GM23338 (cell line): ENCODE measurements around the gene COBLL1. TPM values are rescaled to one million over a fixed set of nuclear protein-coding genes. Genes with fewer than 3 reads are reported as not detected.

ENCODE experiments used
- ATAC-seq: fragments of 200-7000 bp; cut with Tn5 transposase; 3 replicates; pipeline ENCODE4 v1.9.1; 2020
- DNase-seq: peaks from one replicate; pipeline ENCODE4 v3.0.0-alpha.2; 2015; ENCODE audit warnings: low spot score
- H2AFZ ChIP-seq: fragments of 200-600 bp; sonication (generic); 2 replicates; pipeline ENCODE4 v1.8.0; 2016; ENCODE audit warnings: antibody characterized with exemption, mild to moderate bottlenecking, moderate library complexity
- H3F3A ChIP-seq: fragments of 200-600 bp; sonication (generic); replicated peaks from 2 replicates; pipeline ENCODE4 v1.8.0; 2017; ENCODE audit warnings: antibody characterized with exemption, mixed run types, low read depth
- H3K27ac ChIP-seq: fragments of 200-600 bp; sonication (generic); 2 replicates; pipeline ENCODE4 v1.6.1; 2016; ENCODE audit warnings: low read depth
- H3K27me3 ChIP-seq: fragments of 200-600 bp; sonication (generic); 2 replicates; pipeline ENCODE4 v1.8.0; 2016; ENCODE audit warnings: mild to moderate bottlenecking, mixed run types, moderate library complexity; ENCODE audit not compliant: insufficient read depth
- H3K36me3 ChIP-seq: fragments of 200-600 bp; sonication (generic); 2 replicates; pipeline ENCODE4 v1.8.0; 2016; ENCODE audit warnings: mild to moderate bottlenecking; ENCODE audit not compliant: insufficient read depth
- H3K4me1 ChIP-seq: fragments of 200-600 bp; sonication (generic); 2 replicates; pipeline ENCODE4 v1.8.0; 2016; ENCODE audit warnings: mild to moderate bottlenecking, moderate library complexity; ENCODE audit not compliant: insufficient read depth
- H3K4me2 ChIP-seq: fragments of 200-600 bp; sonication (generic); 2 replicates; pipeline ENCODE4 v1.7.1; 2017; ENCODE audit warnings: mixed run types
- H3K4me3 ChIP-seq: fragments of 200-600 bp; sonication (generic); 2 replicates; pipeline ENCODE4 v1.6.1; 2016; ENCODE audit warnings: mixed run types
- H3K79me2 ChIP-seq: fragments of 200-600 bp; sonication (generic); replicated peaks from 2 replicates; pipeline ENCODE4 v1.8.0; 2017; ENCODE audit warnings: mild to moderate bottlenecking; ENCODE audit not compliant: insufficient read depth
- H3K9me2 ChIP-seq: fragments of 200-600 bp; sonication (generic); 2 replicates; pipeline ENCODE4 v1.8.0; 2017; ENCODE audit not compliant: insufficient read depth
- H4K20me1 ChIP-seq: fragments of 200-600 bp; sonication (generic); replicated peaks from 2 replicates; pipeline ENCODE4 v1.8.0; 2017; ENCODE audit warnings: mild to moderate bottlenecking; ENCODE audit not compliant: insufficient read depth
- H3K27ac Mint-ChIP-seq: 2 replicates; pipeline ENCODE4 v1.8.0; 2020; ENCODE audit warnings: inconsistent platforms, mild to moderate bottlenecking, moderate library complexity, mixed read lengths
- H3K27me3 Mint-ChIP-seq: 3 replicates; pipeline ENCODE4 v1.8.0; 2022; ENCODE audit warnings: low read depth, mild to moderate bottlenecking, moderate library complexity, mixed read lengths, inconsistent platforms; ENCODE audit not compliant: insufficient read depth, poor library complexity
- H3K36me3 Mint-ChIP-seq: 3 replicates; pipeline ENCODE4 v1.8.0; 2021; ENCODE audit warnings: low read depth, mild to moderate bottlenecking, inconsistent platforms, moderate library complexity, mixed read lengths
- H3K4me1 Mint-ChIP-seq: 3 replicates; pipeline ENCODE4 v1.8.0; 2020; ENCODE audit warnings: mild to moderate bottlenecking, inconsistent platforms, mixed read lengths
- H3K4me3 Mint-ChIP-seq: 3 replicates; pipeline ENCODE4 v1.8.0; 2021; ENCODE audit warnings: moderate library complexity, mild to moderate bottlenecking, inconsistent platforms, mixed read lengths
- H3K9me3 Mint-ChIP-seq: 3 replicates; pipeline ENCODE4 v1.8.0; 2020; ENCODE audit warnings: moderate library complexity, mild to moderate bottlenecking, inconsistent platforms, mixed read lengths
- CREB1 ChIP-seq: fragments of 250-450 bp; sonication (Bioruptor Pico); IDR thresholded peaks from 2 replicates; pipeline ENCODE4 v1.5.0; 2020; ENCODE audit warnings: low read depth, mild to moderate bottlenecking, moderate library complexity
- CTCF ChIP-seq, 2 experiments: fragments of 200-600 bp in 1 of 2; sonication (generic) in 1 of 2; conservative IDR thresholded peaks; 2 replicates each; pipeline versions ENCODE4 v1.5.1 to v1.6.1; 2016 to 2017; ENCODE audit warnings: antibody characterized with exemption in 2 of 2, low read depth in 2 of 2, mild to moderate bottlenecking in 2 of 2, moderate library complexity in 1 of 2
- EZH2 ChIP-seq: fragments of 200-600 bp; sonication (generic); IDR thresholded peaks from one replicate; pipeline ENCODE4 v1.8.0; 2017; ENCODE audit warnings: antibody characterized with exemption, mild to moderate bottlenecking, low read depth; ENCODE audit not compliant: unreplicated experiment
- EZH2phosphoT487 ChIP-seq: fragments of 200-600 bp; sonication (generic); IDR thresholded peaks from one replicate; pipeline ENCODE4 v1.8.1; 2018; ENCODE audit warnings: antibody characterized with exemption; ENCODE audit not compliant: unreplicated experiment
- JUNB ChIP-seq: IDR thresholded peaks from one replicate; pipeline ENCODE4 v1.6.1; 2016; ENCODE audit warnings: antibody characterized with exemption; ENCODE audit not compliant: unreplicated experiment
- NANOG ChIP-seq: IDR thresholded peaks from 2 replicates; pipeline ENCODE4 v1.6.1; 2016; ENCODE audit warnings: antibody characterized with exemption, borderline replicate concordance
- POLR2AphosphoS5 ChIP-seq: IDR thresholded peaks from 2 replicates; pipeline ENCODE4 v1.6.1; 2016; ENCODE audit warnings: antibody characterized with exemption, low read depth
- REST ChIP-seq: IDR thresholded peaks from one replicate; pipeline ENCODE4 v1.6.1; 2018; ENCODE audit warnings: antibody characterized with exemption; ENCODE audit not compliant: unreplicated experiment
- STAT1 ChIP-seq: IDR thresholded peaks from one replicate; pipeline ENCODE4 v1.6.1; 2016; ENCODE audit warnings: antibody characterized with exemption; ENCODE audit not compliant: unreplicated experiment
- ZNF114 ChIP-seq: fragments of 250-450 bp; sonication (Bioruptor Pico); IDR thresholded peaks from 2 replicates; pipeline ENCODE4 v1.5.0; 2020; ENCODE audit warnings: mild to moderate bottlenecking, moderate library complexity
- ZNF331 ChIP-seq: fragments of 250-450 bp; sonication (Bioruptor Pico); IDR thresholded peaks from 2 replicates; pipeline ENCODE4 v1.5.0; 2020; ENCODE audit warnings: low read depth, mild to moderate bottlenecking, moderate library complexity
- polyA plus RNA-seq: library from polyadenylated mRNA; unstranded; fragments of >200 nt; fragmentation: Nextera tagmentation; extraction: Ambion mirVana; gene quantifications from 2 replicates; pipeline ENCODE4 v1.2.1, GENCODE V29; 2016
- total RNA-seq: library from RNA; depleted of rRNA; stranded (reverse); fragments of >200 nt; shearing (Covaris generic); gene quantifications from 2 replicates; pipeline ENCODE4 v1.2.3, GENCODE V29; 2014
- TF ChIP-seq, protein P1 (sequence below): IDR thresholded peaks from 2 replicates; pipeline ENCODE4 v1.6.1; 2016; ENCODE audit warnings: antibody characterized with exemption
- TF ChIP-seq, protein P2 (sequence below): fragments of 250-450 bp; sonication (Bioruptor Pico); IDR thresholded peaks from 2 replicates; pipeline ENCODE4 v1.5.0; 2020; ENCODE audit warnings: mild to moderate bottlenecking, moderate library complexity

Gene COBLL1
- total and polyA plus RNA-seq, 2 experiments from 2014 or later: 2.9 to 7.4 TPM

GRCh38 chr2:164846276-164846675 is 4.7 kb upstream of the COBLL1 start (continued):
- TF ChIP-seq CTCF (conservative IDR thresholded peaks at IDR 0.05; ENCODE audit: low read depth in 2 of 2): no peak

DNA sequence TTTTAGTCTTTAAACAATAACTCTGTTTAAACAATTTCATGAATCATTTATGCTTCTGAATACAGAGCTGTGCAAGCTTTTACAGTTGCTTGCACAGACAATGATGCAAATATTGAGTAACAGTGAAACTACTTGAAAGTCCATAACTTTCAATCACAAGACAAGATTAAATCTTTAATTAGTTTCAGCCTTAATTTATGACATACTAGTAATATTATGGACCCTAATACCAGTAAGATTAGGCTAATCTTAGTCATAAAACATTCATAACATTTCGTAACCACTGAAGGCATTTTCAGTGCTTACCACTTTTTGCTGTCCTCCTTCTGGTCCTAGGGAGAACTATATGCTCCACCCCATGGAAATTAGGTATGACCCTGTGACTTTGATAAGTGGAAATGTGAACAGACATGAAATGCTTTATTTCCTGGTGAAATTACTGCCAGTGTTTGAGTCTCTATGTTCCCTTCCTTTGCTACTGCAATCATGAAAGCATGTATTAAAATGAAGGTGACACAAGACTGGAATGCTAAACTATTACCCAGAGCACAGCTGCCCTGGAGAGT is 1.8 kb upstream of the COBLL1 start:
- peaks cover 9% of the 10 kb centered on the region for H3K27me3 Mint-ChIP-seq
- ATAC-seq (no peak), DNase-seq (no peak)
- Histone ChIP-seq H3K4me3 (no peak overlapping the region), H3K9me2 (no peaks in the 10 kb centered on the region), H4K20me1 (0 out of 2 replicates have a peak, but pooled peaks cover 6% of the 10 kb centered on the region), H3K79me2 (no peaks in the 10 kb centered on the region), H3K27ac (no peak overlapping the region), H2AFZ (0 out of 2 replicates have a peak overlapping the region, but pooled peaks have one; percentile 14), H3K4me1 (peaks cover 21% of the 10 kb centered on the region), H3K27me3 (peaks cover 16% of the 10 kb centered on the region), H3K4me2 (peak overlapping the region; percentile 41), H3K36me3 (no peaks in the 10 kb centered on the region), H3F3A (no peaks in the 10 kb centered on the region)
- no peak overlapping the region for H3K27ac Mint-ChIP-seq
- H3K4me3 Mint-ChIP-seq: no peak overlapping the region
- H3K4me1 Mint-ChIP-seq: peaks cover 10% of the 10 kb centered on the region
- H3K36me3 Mint-ChIP-seq: no peaks in the 10 kb centered on the region
- H3K9me3 Mint-ChIP-seq: no peaks in the 10 kb centered on the region
- TF ChIP-seq, protein P1, sequence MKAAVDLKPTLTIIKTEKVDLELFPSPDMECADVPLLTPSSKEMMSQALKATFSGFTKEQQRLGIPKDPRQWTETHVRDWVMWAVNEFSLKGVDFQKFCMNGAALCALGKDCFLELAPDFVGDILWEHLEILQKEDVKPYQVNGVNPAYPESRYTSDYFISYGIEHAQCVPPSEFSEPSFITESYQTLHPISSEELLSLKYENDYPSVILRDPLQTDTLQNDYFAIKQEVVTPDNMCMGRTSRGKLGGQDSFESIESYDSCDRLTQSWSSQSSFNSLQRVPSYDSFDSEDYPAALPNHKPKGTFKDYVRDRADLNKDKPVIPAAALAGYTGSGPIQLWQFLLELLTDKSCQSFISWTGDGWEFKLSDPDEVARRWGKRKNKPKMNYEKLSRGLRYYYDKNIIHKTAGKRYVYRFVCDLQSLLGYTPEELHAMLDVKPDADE: no peak
- TF ChIP-seq CREB1: no peak
- no peak for TF ChIP-seq ZNF114 (CRISPR knock-in tag)
- no peak for TF ChIP-seq EZH2phosphoT487
- no peak for TF ChIP-seq STAT1
- no peak for TF ChIP-seq NANOG
- TF ChIP-seq, protein P2, sequence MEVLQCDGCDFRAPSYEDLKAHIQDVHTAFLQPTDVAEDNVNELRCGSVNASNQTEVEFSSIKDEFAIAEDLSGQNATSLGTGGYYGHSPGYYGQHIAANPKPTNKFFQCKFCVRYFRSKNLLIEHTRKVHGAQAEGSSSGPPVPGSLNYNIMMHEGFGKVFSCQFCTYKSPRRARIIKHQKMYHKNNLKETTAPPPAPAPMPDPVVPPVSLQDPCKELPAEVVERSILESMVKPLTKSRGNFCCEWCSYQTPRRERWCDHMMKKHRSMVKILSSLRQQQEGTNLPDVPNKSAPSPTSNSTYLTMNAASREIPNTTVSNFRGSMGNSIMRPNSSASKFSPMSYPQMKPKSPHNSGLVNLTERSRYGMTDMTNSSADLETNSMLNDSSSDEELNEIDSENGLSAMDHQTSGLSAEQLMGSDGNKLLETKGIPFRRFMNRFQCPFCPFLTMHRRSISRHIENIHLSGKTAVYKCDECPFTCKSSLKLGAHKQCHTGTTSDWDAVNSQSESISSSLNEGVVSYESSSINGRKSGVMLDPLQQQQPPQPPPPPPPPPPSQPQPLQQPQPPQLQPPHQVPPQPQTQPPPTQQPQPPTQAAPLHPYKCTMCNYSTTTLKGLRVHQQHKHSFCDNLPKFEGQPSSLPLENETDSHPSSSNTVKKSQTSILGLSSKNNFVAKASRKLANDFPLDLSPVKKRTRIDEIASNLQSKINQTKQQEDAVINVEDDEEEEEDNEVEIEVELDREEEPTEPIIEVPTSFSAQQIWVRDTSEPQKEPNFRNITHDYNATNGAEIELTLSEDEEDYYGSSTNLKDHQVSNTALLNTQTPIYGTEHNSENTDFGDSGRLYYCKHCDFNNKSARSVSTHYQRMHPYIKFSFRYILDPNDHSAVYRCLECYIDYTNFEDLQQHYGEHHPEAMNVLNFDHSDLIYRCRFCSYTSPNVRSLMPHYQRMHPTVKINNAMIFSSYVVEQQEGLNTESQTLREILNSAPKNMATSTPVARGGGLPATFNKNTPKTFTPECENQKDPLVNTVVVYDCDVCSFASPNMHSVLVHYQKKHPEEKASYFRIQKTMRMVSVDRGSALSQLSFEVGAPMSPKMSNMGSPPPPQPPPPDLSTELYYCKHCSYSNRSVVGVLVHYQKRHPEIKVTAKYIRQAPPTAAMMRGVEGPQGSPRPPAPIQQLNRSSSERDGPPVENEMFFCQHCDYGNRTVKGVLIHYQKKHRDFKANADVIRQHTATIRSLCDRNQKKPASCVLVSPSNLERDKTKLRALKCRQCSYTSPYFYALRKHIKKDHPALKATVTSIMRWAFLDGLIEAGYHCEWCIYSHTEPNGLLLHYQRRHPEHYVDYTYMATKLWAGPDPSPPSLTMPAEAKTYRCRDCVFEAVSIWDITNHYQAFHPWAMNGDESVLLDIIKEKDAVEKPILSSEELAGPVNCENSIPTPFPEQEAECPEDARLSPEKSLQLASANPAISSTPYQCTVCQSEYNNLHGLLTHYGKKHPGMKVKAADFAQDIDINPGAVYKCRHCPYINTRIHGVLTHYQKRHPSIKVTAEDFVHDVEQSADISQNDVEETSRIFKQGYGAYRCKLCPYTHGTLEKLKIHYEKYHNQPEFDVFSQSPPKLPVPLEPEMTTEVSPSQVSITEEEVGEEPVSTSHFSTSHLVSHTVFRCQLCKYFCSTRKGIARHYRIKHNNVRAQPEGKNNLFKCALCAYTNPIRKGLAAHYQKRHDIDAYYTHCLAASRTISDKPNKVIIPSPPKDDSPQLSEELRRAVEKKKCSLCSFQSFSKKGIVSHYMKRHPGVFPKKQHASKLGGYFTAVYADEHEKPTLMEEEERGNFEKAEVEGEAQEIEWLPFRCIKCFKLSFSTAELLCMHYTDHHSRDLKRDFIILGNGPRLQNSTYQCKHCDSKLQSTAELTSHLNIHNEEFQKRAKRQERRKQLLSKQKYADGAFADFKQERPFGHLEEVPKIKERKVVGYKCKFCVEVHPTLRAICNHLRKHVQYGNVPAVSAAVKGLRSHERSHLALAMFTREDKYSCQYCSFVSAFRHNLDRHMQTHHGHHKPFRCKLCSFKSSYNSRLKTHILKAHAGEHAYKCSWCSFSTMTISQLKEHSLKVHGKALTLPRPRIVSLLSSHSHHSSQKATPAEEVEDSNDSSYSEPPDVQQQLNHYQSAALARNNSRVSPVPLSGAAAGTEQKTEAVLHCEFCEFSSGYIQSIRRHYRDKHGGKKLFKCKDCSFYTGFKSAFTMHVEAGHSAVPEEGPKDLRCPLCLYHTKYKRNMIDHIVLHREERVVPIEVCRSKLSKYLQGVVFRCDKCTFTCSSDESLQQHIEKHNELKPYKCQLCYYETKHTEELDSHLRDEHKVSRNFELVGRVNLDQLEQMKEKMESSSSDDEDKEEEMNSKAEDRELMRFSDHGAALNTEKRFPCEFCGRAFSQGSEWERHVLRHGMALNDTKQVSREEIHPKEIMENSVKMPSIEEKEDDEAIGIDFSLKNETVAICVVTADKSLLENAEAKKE (CRISPR knock-in tag): no peak
- no peak for TF ChIP-seq EZH2
- TF ChIP-seq JUNB: no peak
- TF ChIP-seq REST: no peak
- TF ChIP-seq ZNF331 (CRISPR knock-in tag): no peak
- no peak for TF ChIP-seq POLR2AphosphoS5
